DOHH2 (cell line): ENCODE data around the gene KIF1B.

Experiments used
- H3F3A ChIP-seq: fragments of 200-600 bp; sonication (generic), shearing (Covaris generic); 2 replicates; pipeline ENCODE4 v1.6.0; 2016; ENCODE audit warnings: antibody characterized with exemption, mild to moderate bottlenecking; ENCODE audit not compliant: control insufficient read depth, insufficient read depth
- H3K27ac ChIP-seq: fragments of 200-600 bp; sonication (generic); 2 replicates; pipeline ENCODE4 v1.5.1; 2014; ENCODE audit warnings: low read depth, mild to moderate bottlenecking, low read length, moderate library complexity
- H3K27me3 ChIP-seq: fragments of 200-600 bp; sonication (generic); 2 replicates; pipeline ENCODE4 v1.6.1; 2014; ENCODE audit warnings: mild to moderate bottlenecking, low read length, mixed read lengths; ENCODE audit not compliant: control insufficient read depth
- H3K36me3 ChIP-seq: fragments of 200-600 bp; sonication (generic); 2 replicates; pipeline ENCODE4 v1.6.1; 2014; ENCODE audit warnings: mild to moderate bottlenecking, low read length, moderate library complexity, mixed read lengths; ENCODE audit not compliant: control insufficient read depth
- H3K4me1 ChIP-seq: fragments of 200-600 bp; sonication (generic); 2 replicates; pipeline ENCODE4 v1.6.1; 2014; ENCODE audit warnings: mild to moderate bottlenecking, low read length, mixed read lengths; ENCODE audit not compliant: control insufficient read depth
- H3K4me2 ChIP-seq: fragments of 200-600 bp; sonication (generic); 2 replicates; pipeline ENCODE4 v1.6.0; 2014; ENCODE audit warnings: mild to moderate bottlenecking, low read length, moderate library complexity
- H3K4me3 ChIP-seq: fragments of 200-600 bp; sonication (generic); 2 replicates; pipeline ENCODE4 v1.5.1; 2014; ENCODE audit warnings: mild to moderate bottlenecking, low read length, mixed read lengths
- H3K79me2 ChIP-seq: fragments of 200-600 bp; sonication (generic); 2 replicates; pipeline ENCODE4 v1.6.1; 2014; ENCODE audit warnings: mild to moderate bottlenecking, low read length, mixed read lengths; ENCODE audit not compliant: control insufficient read depth
- H3K9me2 ChIP-seq: fragments of 200-600 bp; sonication (generic); replicated peaks from 2 replicates; pipeline ENCODE4 v1.6.1; 2014; ENCODE audit warnings: mild to moderate bottlenecking, low read length, mixed read lengths; ENCODE audit not compliant: control insufficient read depth
- H3K9me3 ChIP-seq: fragments of 200-600 bp; sonication (generic); 2 replicates; pipeline ENCODE4 v1.6.1; 2014; ENCODE audit warnings: antibody characterized with exemption, low read length, mixed read lengths; ENCODE audit not compliant: control insufficient read depth, insufficient read depth
- H4K20me1 ChIP-seq: fragments of 200-600 bp; sonication (generic); 2 replicates; pipeline ENCODE4 v1.6.0; 2014; ENCODE audit warnings: low read depth, mild to moderate bottlenecking, antibody characterized with exemption, low read length, moderate library complexity; ENCODE audit not compliant: control insufficient read depth, insufficient read depth
- EZH2phosphoT487 ChIP-seq: fragments of 200-600 bp; sonication (generic); IDR thresholded peaks from 2 replicates; pipeline ENCODE4 v1.6.1; 2017; ENCODE audit warnings: borderline replicate concordance, mild to moderate bottlenecking, antibody characterized with exemption, low read length, moderate library complexity, mixed read lengths
- TF ChIP-seq, protein P1 (sequence below): fragments of 200-600 bp; sonication (generic); IDR thresholded peaks from one replicate; pipeline ENCODE4 v1.5.1; 2014; ENCODE audit warnings: antibody characterized with exemption, mild to moderate bottlenecking, low read depth, low read length; ENCODE audit not compliant: poor library complexity, severe bottlenecking

KIF1B gene

DNA sequence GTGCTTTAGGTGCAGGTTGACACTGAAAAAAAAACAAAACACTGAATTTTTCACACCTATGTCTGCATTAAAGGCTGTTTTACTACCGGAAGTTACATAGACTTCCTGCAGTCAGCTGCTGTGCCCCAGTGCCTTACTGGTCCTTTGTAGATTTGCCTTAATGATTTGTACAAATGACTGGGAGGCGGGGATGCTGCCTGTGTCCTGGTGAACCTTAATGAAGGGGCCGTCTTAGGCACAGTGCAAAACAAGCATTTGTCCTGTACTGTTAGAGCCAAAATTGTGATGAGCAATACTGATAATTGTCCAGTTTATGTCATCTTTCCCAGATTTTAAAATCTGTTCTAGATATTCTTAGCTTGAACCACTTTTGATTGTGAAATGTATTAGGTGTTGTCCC, 97.6 kb downstream of the KIF1B start:
- no peak overlapping the region for H3K4me2 ChIP-seq
- TF ChIP-seq EZH2phosphoT487: no peak
- TF ChIP-seq, protein P1, sequence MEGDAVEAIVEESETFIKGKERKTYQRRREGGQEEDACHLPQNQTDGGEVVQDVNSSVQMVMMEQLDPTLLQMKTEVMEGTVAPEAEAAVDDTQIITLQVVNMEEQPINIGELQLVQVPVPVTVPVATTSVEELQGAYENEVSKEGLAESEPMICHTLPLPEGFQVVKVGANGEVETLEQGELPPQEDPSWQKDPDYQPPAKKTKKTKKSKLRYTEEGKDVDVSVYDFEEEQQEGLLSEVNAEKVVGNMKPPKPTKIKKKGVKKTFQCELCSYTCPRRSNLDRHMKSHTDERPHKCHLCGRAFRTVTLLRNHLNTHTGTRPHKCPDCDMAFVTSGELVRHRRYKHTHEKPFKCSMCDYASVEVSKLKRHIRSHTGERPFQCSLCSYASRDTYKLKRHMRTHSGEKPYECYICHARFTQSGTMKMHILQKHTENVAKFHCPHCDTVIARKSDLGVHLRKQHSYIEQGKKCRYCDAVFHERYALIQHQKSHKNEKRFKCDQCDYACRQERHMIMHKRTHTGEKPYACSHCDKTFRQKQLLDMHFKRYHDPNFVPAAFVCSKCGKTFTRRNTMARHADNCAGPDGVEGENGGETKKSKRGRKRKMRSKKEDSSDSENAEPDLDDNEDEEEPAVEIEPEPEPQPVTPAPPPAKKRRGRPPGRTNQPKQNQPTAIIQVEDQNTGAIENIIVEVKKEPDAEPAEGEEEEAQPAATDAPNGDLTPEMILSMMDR: no peak
- H3K9me3 ChIP-seq: no peaks in the 10 kb centered on the region
- no peaks in the 10 kb centered on the region for H3K9me2 ChIP-seq
- peaks cover 7% of the 10 kb centered on the region; the same call in 1 of the 2 replicates for H3K27me3 ChIP-seq
- H3K4me3 ChIP-seq: no peak overlapping the region
- no peaks in the 10 kb centered on the region for H3F3A ChIP-seq
- H3K36me3 ChIP-seq: no peaks in the 10 kb centered on the region
- H4K20me1 ChIP-seq: no peaks in the 10 kb centered on the region
- H3K27ac ChIP-seq: no peak overlapping the region
- H3K4me1 ChIP-seq: peaks cover 7% of the 10 kb centered on the region
- no peaks in the 10 kb centered on the region for H3K79me2 ChIP-seq

DNA sequence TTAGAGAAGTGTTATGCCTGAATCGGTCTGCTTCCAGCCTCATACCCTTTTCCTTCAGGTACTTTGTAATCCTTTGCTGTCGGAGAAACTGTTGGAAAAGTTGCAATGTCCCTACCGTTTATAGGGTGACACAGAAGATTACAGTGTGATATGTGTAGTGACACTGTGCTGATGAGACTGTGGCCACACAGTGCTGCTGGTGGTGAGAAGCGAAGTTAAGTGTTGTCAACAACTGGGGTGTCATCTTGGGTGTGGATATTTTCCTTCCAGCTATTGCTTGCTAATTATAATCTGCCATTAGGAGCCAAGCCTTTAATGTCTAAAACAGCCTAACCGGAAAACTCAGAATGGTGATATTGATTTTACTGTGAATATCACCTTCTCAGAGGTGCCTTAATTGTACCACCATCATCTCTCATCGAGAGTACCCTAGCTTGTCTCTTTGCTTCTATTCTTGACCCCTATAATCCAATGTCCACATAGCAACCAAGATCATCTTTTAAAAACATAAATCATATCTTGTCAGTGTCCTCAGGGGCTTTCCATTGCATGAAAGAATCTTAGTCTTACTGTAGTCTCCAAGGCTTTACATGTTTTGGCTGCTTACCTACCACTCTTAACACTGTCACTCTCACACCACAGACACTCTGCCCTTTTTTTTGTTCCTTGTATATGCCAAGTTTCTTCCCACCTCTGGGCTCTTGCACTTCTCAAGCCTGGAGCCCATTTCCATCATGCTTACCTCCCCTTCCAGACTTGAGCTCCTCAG, 99.1 kb downstream of the KIF1B start:
- no peak overlapping the region for H3K4me3 ChIP-seq
- no peaks in the 10 kb centered on the region for H3F3A ChIP-seq
- H3K36me3 ChIP-seq: no peaks in the 10 kb centered on the region
- H3K27me3 ChIP-seq: peaks cover 7% of the 10 kb centered on the region; the same call in 1 of the 2 replicates
- no peak overlapping the region for H3K27ac ChIP-seq
- no peaks in the 10 kb centered on the region for H3K9me2 ChIP-seq
- H3K79me2 ChIP-seq: no peaks in the 10 kb centered on the region
- no peak for TF ChIP-seq EZH2phosphoT487
- TF ChIP-seq, protein P1: no peak
- no peak overlapping the region for H3K4me2 ChIP-seq
- H3K4me1 ChIP-seq: peaks cover 7% of the 10 kb centered on the region
- H3K9me3 ChIP-seq: no peaks in the 10 kb centered on the region
- H4K20me1 ChIP-seq: no peaks in the 10 kb centered on the region

DNA sequence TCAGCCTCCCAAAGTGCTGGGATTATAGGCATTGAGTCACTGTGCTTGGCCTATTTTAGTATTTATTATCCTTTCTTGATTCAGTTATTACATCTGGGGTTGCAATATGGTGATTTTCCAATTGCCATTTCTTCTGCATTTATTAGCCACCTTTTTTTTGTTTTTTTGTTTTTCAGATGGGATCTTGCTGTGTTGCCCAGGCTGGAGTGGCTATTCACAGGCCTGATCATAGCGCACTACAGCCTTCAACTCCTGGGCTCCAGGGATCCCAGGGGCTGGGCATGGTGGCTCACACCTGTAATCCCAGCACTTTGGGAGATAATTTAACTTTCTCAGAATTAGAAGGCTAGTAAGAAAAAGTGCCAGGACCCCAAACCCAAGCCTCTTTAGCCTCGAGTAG, 106.4 kb downstream of the KIF1B start:
- no peaks in the 10 kb centered on the region for H3K9me2 ChIP-seq
- no peaks in the 10 kb centered on the region for H3K9me3 ChIP-seq
- H3K27me3 ChIP-seq: no peaks in the 10 kb centered on the region
- H3K4me3 ChIP-seq: no peak overlapping the region
- no peak overlapping the region for H3K4me2 ChIP-seq
- H3F3A ChIP-seq: no peaks in the 10 kb centered on the region
- H3K36me3 ChIP-seq: no peaks in the 10 kb centered on the region
- TF ChIP-seq, protein P1: no peak
- no peak for TF ChIP-seq EZH2phosphoT487
- no peak overlapping the region for H3K27ac ChIP-seq
- no peaks in the 10 kb centered on the region for H3K79me2 ChIP-seq
- H3K4me1 ChIP-seq: no peaks in the 10 kb centered on the region
- no peaks in the 10 kb centered on the region for H4K20me1 ChIP-seq
